Measurements from ENCODE around the gene ENPP1.
"Not testable (repeated sequence)": the region's sequence is repeated elsewhere in the genome, so short reads cannot be mapped to it uniquely, and the experiment has no call there.

Gene ENPP1

GRCh38 chr6:131828080-131828479 is 20.3 kb downstream of the ENPP1 start:
- in situ Hi-C loops (cut with MboI; ENCODE audit: low sequenced_read_pairs) = no loop called here

- in situ Hi-C loops (cut with MboI; ENCODE audit: low sequenced_read_pairs) = no loop called here
Observed at GRCh38 chr6:131828951-131829350, 21.1 kb downstream of the ENPP1 start.

- in situ Hi-C loops (cut with MboI; ENCODE audit: low sequenced_read_pairs) = no loop called here
Observed at GRCh38 chr6:131831392-131831791, 23.6 kb downstream of the ENPP1 start.

- in situ Hi-C loops (cut with MboI; ENCODE audit: low sequenced_read_pairs) = no loop called here
Observed at GRCh38 chr6:131831886-131832285, 24.1 kb downstream of the ENPP1 start.

- in situ Hi-C loops (cut with MboI; ENCODE audit: low sequenced_read_pairs) = no loop called here
Observed at GRCh38 chr6:131832363-131832762, 24.5 kb downstream of the ENPP1 start.

GRCh38 chr6:131838051-131838450 is 30.2 kb downstream of the ENPP1 start:
- in situ Hi-C loops (cut with MboI; ENCODE audit: low sequenced_read_pairs) = no loop called here

- in situ Hi-C loops (cut with MboI; ENCODE audit: low sequenced_read_pairs) = no loop called here
Observed at GRCh38 chr6:131839388-131839787, 31.6 kb downstream of the ENPP1 start.

GRCh38 chr6:131840441-131840840 is 32.6 kb downstream of the ENPP1 start:
- in situ Hi-C loops (cut with MboI; ENCODE audit: low sequenced_read_pairs) = no loop called here

GRCh38 chr6:131840936-131841583 is 33.2 kb downstream of the ENPP1 start:
- in situ Hi-C loops (cut with MboI; ENCODE audit: low sequenced_read_pairs) = no loop called here

GRCh38 chr6:131843768-131844167 is 35.9 kb downstream of the ENPP1 start:
- in situ Hi-C loops (cut with MboI; ENCODE audit: low sequenced_read_pairs) = no loop called here

GRCh38 chr6:131844243-131844841 is 36.5 kb downstream of the ENPP1 start:
- in situ Hi-C loops (cut with MboI; ENCODE audit: low sequenced_read_pairs) = no loop called here

- in situ Hi-C loops (cut with MboI; ENCODE audit: low sequenced_read_pairs) = no loop called here
Observed at GRCh38 chr6:131846023-131846663, 38.3 kb downstream of the ENPP1 start.

GRCh38 chr6:131846905-131847304 is 39.1 kb downstream of the ENPP1 start:
- in situ Hi-C loops (cut with MboI; ENCODE audit: low sequenced_read_pairs) = no loop called here

GRCh38 chr6:131849799-131850198 is 42.0 kb downstream of the ENPP1 start:
- in situ Hi-C loops (cut with MboI; ENCODE audit: low sequenced_read_pairs) = no loop called here

GRCh38 chr6:131851049-131851769 is 43.4 kb downstream of the ENPP1 start:
- in situ Hi-C loops (cut with MboI; ENCODE audit: low sequenced_read_pairs) = no loop called here

- in situ Hi-C loops (cut with MboI; ENCODE audit: low sequenced_read_pairs) = no loop called here
Observed at GRCh38 chr6:131852200-131852599, 44.4 kb downstream of the ENPP1 start.

- in situ Hi-C loops (cut with MboI; ENCODE audit: low sequenced_read_pairs) = no loop called here
Observed at GRCh38 chr6:131854803-131855202, 47.0 kb downstream of the ENPP1 start.

- in situ Hi-C loops (cut with MboI; ENCODE audit: low sequenced_read_pairs) = no loop called here
Observed at GRCh38 chr6:131858765-131859415, 51.1 kb downstream of the ENPP1 start.

GRCh38 chr6:131859658-131860057 is 51.8 kb downstream of the ENPP1 start:
- in situ Hi-C loops (cut with MboI; ENCODE audit: low sequenced_read_pairs) = not testable (repeated sequence)

GRCh38 chr6:131861381-131861780 is 53.6 kb downstream of the ENPP1 start:
- in situ Hi-C loops (cut with MboI; ENCODE audit: low sequenced_read_pairs) = no loop called here

GRCh38 chr6:131862476-131862875 is 54.7 kb downstream of the ENPP1 start:
- in situ Hi-C loops (cut with MboI; ENCODE audit: low sequenced_read_pairs) = no loop called here

Measured in HL-60/S4 treated with retinoic acid at 250 ng/mL for 4 days and 3 days (cell line).